NCI-H1092 (cell line): ENCODE measurements around the gene GRIK4.
A peak's percentile ranks its signal among the peaks of the same experiment; 100 is the strongest.
"Not testable (repeated sequence)": the region's sequence is repeated elsewhere in the genome, so short reads cannot be mapped to it uniquely, and the experiment has no call there.

Source experiments
- DNase-seq: peaks from one replicate; lab custom pipeline; 2025; lab: John Stamatoyannopoulos, UW

The GRIK4 gene

GRCh38 chr11:120784566-120785251 lies 273.2 kb downstream of the GRIK4 start:
- no peak for DNase-seq

- no peak for DNase-seq
Measured at GRCh38 chr11:120785576-120785975, 274.0 kb downstream of the GRIK4 start.

- no peak for DNase-seq
Measured at GRCh38 chr11:120786206-120786735, 274.7 kb downstream of the GRIK4 start.

GRCh38 chr11:120787224-120787623 lies 275.7 kb downstream of the GRIK4 start:
- not testable (repeated sequence) for DNase-seq

DNA sequence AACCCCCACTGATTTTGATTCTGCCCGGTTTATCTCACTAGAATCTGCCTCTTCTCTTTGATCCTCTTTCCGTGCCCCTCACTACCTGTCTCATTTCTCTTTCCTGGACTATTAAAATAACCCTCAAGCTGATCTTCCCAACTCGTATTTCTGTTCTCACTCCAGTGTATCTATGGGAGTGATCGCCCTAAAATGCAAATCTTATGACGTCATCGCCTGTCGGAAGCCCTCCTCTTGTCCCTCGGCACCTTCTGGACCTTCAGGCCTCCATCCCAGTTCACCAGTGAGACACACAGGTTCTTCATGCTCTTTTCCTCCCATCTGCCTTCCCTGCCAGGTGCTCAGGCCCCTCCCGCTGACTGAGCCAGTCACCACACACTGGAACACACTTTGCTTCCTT lies 277.8 kb downstream of the GRIK4 start:
- no peak for DNase-seq

DNA sequence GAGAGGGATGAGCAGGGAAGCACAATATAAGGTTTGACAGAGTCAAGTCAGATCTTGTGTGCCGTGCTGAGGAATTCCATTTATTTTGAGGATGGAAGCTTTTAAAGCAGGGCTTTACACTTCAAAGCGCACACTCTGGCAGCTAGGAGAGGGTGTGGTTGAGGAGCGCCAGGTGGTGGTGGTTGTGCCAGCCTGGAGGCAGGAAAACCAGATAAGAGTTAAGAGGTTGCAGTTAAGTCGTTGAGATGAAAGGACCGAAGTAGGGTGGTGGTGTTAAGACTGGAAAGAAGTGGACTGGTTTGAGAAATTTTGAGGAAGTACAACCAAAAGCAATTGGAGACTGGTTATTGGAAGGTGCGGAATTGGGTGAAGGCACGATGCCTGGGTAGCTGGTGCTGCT lies 280.8 kb downstream of the GRIK4 start:
- no peak for DNase-seq

DNA sequence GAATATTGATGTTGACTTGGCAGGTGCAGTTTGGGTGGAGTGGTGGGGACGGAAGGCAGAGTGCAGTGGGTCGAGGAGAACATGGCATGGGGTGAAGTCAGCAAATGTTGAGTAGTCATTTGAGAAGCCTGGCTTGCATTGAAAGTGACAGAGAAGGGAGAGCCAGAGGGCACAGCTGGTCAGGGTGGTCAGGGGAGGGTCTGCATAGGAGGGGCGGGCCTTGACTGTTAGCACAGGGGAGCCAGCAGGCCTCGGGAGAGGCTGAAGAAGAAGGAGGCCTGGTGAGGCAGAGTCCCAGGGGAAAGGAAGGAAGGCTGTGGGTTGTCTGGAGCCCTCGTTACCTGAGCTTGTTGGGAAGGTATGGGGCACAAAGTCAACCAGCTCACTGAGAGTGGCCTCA lies 281.6 kb downstream of the GRIK4 start:
- no peak for DNase-seq

- no peak for DNase-seq
Measured at GRCh38 chr11:120793806-120794479, 282.4 kb downstream of the GRIK4 start.

- DNase-seq, result no peak
Measured at GRCh38 chr11:120794748-120795147, 283.2 kb downstream of the GRIK4 start.

GRCh38 chr11:120795185-120795584 lies 283.6 kb downstream of the GRIK4 start:
- DNase-seq, result no peak

GRCh38 chr11:120797143-120797542 lies 285.6 kb downstream of the GRIK4 start:
- DNase-seq, result no peak

DNA sequence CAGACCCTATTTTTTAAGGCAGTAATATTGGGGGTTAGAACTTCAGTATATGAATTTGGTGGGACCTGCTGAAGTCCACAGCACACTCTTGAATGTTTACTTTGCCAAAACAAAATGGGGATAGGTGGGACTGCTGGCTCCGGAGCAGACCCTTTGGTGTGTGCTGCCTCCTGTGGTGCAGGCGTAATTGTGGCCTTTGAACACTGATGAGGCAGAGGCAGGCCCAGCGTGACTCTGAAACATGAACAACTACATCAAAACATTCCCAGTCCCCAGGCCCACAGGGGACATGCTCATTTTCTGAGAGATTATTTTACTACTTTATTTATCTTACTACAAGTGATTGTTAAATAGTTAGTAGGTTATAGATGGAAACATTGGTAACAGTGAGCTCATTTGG lies 287.3 kb downstream of the GRIK4 start:
- no peak for DNase-seq

- DNase-seq, result no peak
Measured at GRCh38 chr11:120800206-120800605, 288.7 kb downstream of the GRIK4 start.

GRCh38 chr11:120801801-120802689 lies 290.5 kb downstream of the GRIK4 start:
- DNase-seq, result peak; percentile 58

DNA sequence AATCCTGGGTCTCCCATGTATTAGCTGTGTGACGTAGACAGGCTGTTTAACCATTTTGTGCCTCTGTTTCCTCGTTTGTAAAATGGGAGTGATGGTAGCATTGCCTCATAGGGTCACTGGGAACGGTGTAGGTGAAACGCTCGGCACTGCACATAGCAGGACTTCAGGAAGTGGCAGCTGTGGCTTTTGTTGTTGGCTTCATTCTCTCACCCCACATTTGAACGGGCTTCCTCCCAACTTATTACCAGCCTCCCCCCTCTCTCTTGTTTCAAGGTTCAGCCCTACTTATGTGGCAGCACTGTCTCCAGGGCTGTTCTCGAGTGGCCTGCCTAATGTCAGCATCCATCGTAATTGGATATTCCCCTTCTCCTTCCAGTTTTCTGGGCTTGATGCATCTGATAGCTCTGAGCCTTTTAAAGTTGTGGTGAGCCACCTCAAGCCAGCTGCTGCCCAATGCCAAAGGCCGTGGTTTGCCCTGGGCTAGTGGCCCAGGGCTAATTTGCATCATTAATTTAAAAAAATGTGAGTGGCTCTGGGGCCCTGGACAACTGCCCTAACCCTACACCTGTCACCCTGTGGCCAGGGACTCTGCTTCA lies 294.5 kb downstream of the GRIK4 start:
- no peak for DNase-seq

DNA sequence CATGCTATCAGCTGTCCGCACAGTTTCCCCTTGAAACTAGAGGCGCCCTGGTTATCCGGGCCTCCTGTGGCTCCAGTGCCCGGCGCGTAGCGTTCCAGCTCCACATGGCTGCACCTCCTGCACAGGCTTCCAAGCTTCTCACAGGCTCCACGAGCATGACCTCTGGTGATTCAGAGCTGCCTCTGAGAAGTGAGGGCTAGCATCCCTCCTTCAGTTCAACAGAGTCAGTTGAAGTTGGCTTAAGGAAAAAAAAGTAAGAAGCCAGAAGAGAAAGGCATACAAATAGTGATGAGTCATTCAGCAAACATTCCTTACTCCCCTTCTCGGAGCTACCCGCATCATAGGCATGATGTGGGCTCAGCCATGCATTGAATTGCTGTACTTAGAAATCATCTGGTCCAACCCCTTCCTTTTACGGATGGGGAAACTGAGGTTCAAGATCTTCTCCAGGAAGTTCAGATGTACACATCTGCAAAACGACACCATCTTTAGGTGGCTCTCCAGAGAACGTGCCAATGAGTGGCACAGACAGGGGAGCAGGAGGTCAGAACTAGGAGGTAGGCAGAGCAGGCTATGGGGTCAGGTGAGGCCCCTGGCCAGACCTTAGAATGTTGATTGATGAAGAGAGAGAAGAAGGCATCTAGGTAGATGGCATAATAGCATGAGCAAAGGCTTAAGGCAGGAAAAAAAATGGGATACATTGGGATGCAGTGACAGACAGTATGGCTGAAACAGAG lies 296.0 kb downstream of the GRIK4 start:
- DNase-seq, result no peak

GRCh38 chr11:120808616-120809050 lies 297.1 kb downstream of the GRIK4 start:
- DNase-seq, result no peak

GRCh38 chr11:120810251-120810650 lies 298.7 kb downstream of the GRIK4 start:
- no peak for DNase-seq

GRCh38 chr11:120811199-120811598 lies 299.7 kb downstream of the GRIK4 start:
- no peak for DNase-seq

DNA sequence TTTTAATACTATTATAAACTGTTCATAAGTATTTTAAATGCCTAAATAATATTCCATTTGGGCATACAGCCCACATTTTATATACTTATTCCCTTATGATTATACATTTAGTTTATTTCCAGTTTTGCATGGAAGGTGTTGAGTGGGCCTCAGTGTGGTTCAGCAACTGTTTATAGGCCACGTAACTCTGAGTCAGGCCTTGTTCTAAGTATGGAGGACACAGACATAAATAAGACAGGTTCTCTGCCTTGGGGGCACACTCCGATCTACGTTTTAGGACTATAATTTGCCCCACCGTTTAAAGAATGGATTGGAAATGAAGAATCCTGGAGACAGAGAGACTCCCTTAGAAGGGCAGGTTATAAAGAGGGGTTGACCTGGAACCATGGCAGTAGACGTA lies 300.2 kb downstream of the GRIK4 start:
- DNase-seq, result no peak
